Measurements from ENCODE around the gene ASXL1.

Gene ASXL1

DNA sequence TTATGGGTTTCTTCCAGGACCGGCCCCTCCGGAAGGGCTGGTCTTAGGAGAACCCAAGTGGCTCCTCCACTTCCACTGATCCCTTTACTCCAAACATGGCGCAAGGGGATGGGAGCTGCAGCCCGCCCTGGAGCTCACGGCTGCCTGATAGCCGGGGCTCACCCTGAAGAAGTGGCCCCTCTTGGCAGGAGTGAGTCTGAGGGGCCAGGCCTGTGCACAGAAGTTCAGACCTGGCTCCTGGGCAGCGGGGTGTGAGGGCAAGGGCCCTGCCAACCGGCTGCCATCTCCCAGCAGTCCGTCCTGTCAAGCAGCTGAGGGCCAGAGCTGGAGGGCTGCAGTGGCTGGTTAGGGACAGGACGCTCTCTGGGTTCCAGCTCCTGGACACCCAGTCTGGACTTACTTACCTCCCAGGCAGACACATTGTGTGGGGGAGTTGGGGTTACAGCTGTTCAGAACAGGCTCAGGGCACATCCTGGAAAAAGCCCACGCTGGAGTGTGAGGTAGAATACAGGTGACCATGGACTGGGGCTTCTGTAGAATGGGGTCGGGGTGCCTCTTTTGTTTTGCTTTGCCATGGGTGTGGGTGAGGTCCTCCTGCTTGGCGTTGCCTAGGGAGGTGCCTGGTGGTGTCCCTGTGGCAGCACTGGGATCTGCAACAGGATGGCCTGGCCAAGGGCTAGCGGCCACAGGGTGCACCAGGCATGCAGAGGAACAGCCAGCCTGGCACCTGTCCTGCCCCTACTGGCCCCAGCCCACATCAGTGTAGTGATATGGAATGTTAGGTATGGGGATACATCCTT, 88.4 kb downstream of the ASXL1 start:
- TF ChIP-seq, protein P1, sequence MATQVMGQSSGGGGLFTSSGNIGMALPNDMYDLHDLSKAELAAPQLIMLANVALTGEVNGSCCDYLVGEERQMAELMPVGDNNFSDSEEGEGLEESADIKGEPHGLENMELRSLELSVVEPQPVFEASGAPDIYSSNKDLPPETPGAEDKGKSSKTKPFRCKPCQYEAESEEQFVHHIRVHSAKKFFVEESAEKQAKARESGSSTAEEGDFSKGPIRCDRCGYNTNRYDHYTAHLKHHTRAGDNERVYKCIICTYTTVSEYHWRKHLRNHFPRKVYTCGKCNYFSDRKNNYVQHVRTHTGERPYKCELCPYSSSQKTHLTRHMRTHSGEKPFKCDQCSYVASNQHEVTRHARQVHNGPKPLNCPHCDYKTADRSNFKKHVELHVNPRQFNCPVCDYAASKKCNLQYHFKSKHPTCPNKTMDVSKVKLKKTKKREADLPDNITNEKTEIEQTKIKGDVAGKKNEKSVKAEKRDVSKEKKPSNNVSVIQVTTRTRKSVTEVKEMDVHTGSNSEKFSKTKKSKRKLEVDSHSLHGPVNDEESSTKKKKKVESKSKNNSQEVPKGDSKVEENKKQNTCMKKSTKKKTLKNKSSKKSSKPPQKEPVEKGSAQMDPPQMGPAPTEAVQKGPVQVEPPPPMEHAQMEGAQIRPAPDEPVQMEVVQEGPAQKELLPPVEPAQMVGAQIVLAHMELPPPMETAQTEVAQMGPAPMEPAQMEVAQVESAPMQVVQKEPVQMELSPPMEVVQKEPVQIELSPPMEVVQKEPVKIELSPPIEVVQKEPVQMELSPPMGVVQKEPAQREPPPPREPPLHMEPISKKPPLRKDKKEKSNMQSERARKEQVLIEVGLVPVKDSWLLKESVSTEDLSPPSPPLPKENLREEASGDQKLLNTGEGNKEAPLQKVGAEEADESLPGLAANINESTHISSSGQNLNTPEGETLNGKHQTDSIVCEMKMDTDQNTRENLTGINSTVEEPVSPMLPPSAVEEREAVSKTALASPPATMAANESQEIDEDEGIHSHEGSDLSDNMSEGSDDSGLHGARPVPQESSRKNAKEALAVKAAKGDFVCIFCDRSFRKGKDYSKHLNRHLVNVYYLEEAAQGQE (IDR thresholded peaks at IDR 0.05; ENCODE audit: insufficient read depth in 1 of 2, low read depth in 2 of 2, low read length in 2 of 2), result no peak
- no peak for TF ChIP-seq TAF1 (IDR thresholded peaks at IDR 0.05; ENCODE audit: borderline replicate concordance, insufficient read depth, low read length)
- TF ChIP-seq POLR2AphosphoS5 (IDR thresholded peaks at IDR 0.05; ENCODE audit: low read depth, low read length), result no peak; the same call in 1 of the 2 replicates
- TF ChIP-seq FOXP2 (optimal IDR thresholded peaks at IDR 0.05; ENCODE audit: borderline replicate concordance, extremely low read depth, extremely low read length, insufficient read depth), result no peak
- no peak for TF ChIP-seq SIN3A (IDR thresholded peaks at IDR 0.05; ENCODE audit: borderline replicate concordance, insufficient read depth, low read length)

- no peak for TF ChIP-seq SIN3A (IDR thresholded peaks at IDR 0.05; ENCODE audit: borderline replicate concordance, insufficient read depth, low read length)
- TF ChIP-seq, protein P1 (IDR thresholded peaks at IDR 0.05; ENCODE audit: insufficient read depth in 1 of 2, low read depth in 2 of 2, low read length in 2 of 2), result no peak
- TF ChIP-seq FOXP2 (optimal IDR thresholded peaks at IDR 0.05; ENCODE audit: borderline replicate concordance, extremely low read depth, extremely low read length, insufficient read depth), result no peak
- TF ChIP-seq POLR2AphosphoS5 (IDR thresholded peaks at IDR 0.05; ENCODE audit: low read depth, low read length), result no peak
- TF ChIP-seq TAF1 (IDR thresholded peaks at IDR 0.05; ENCODE audit: borderline replicate concordance, insufficient read depth, low read length), result no peak
Measured at GRCh38 chr20:32447136-32448027, 89.3 kb downstream of the ASXL1 start.

DNA sequence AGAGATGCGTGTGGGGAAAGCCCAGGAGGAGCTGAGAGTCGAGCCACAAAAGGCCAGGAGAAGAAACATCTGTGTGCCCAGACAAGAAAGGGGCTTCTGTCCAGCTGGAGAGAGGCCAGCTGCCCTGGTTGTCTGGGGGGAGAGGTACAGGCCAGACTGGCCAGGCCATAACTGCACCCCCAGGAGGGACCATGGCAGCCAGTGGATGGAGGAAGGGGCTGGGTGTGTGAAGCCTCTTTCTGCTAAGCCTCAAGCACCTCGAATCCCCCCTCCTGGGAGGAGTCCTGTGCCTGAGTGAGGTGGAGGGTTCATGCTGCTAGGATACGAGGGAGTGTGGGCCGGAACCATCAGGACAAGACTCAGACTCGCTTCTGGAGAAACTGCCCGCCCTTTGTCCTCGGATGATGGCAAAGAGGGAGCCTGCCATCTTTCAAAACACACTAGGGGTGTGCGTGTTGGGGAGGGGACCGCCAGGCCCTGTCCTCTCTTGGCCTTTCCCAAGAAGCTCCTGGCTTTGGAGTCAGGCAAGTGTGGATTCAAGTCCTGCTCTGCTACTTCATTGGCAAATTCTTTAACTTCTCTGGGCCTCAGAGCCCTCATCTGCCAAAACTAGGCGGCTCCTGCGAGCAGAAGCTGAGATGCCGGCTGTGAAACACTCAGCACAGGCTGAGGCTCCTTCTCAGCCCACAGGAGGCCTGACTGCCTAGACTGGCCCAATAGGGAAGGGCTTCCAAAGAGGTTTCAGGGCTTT, 90.3 kb downstream of the ASXL1 start:
- TF ChIP-seq FOXP2 (optimal IDR thresholded peaks at IDR 0.05; ENCODE audit: borderline replicate concordance, extremely low read depth, extremely low read length, insufficient read depth), result no peak
- no peak for TF ChIP-seq POLR2AphosphoS5 (IDR thresholded peaks at IDR 0.05; ENCODE audit: low read depth, low read length)
- no peak for TF ChIP-seq TAF1 (IDR thresholded peaks at IDR 0.05; ENCODE audit: borderline replicate concordance, insufficient read depth, low read length)
- TF ChIP-seq, protein P1 (IDR thresholded peaks at IDR 0.05; ENCODE audit: insufficient read depth in 1 of 2, low read depth in 2 of 2, low read length in 2 of 2), result no peak
- TF ChIP-seq SIN3A (IDR thresholded peaks at IDR 0.05; ENCODE audit: borderline replicate concordance, insufficient read depth, low read length), result no peak

GRCh38 chr20:32449057-32449889, 91.1 kb downstream of the ASXL1 start:
- no peak for TF ChIP-seq SIN3A (IDR thresholded peaks at IDR 0.05; ENCODE audit: borderline replicate concordance, insufficient read depth, low read length)
- no peak for TF ChIP-seq TAF1 (IDR thresholded peaks at IDR 0.05; ENCODE audit: borderline replicate concordance, insufficient read depth, low read length)
- TF ChIP-seq POLR2AphosphoS5 (IDR thresholded peaks at IDR 0.05; ENCODE audit: low read depth, low read length), result no peak
- TF ChIP-seq, protein P1 (IDR thresholded peaks at IDR 0.05; ENCODE audit: insufficient read depth in 1 of 2, low read depth in 2 of 2, low read length in 2 of 2), result no peak
- TF ChIP-seq FOXP2 (optimal IDR thresholded peaks at IDR 0.05; ENCODE audit: borderline replicate concordance, extremely low read depth, extremely low read length, insufficient read depth), result no peak

Measured in PFSK-1 (cell line).